GM12878 (cell line): ENCODE measurements around the gene SBK2. TPM values are rescaled to one million over a fixed set of nuclear protein-coding genes. Genes with fewer than 3 reads are reported as not detected.

Experiments used
- RBBP5 ChIP-seq: fragments of 200-600 bp; sonication (generic); conservative IDR thresholded peaks from 2 replicates; pipeline ENCODE4 v1.6.1; 2016
- SREBF2 ChIP-seq: IDR thresholded peaks from 2 replicates; pipeline ENCODE4 v1.6.1; 2012; ENCODE audit warnings: mild to moderate bottlenecking, low read length
- ZNF217 ChIP-seq: fragments of 450-650 bp; IDR thresholded peaks from 2 replicates; pipeline ENCODE4 v1.6.1; 2017; ENCODE audit warnings: antibody characterized with exemption, mild to moderate bottlenecking
- polyA plus RNA-seq, 11 experiments: library from polyadenylated mRNA; depleted of rRNA in 4 of 11; unstranded in 6 of 11; stranded (reverse) in 5 of 11; fragments of >200 nt; fragmentation: Nextera tagmentation in 4 of 11; fragmentation: Illumina TruSeq in 1 of 11; extraction: Ambion mirVana in 4 of 11; extraction: Trizol in 1 of 11; gene quantifications; 1 replicate in 1 of 11; 2 replicates in 10 of 11; pipeline versions ENCODE4 v1.2.1 to v1.2.3, GENCODE V29; 2011 to 2016; ENCODE audit warnings: inconsistent platforms in 2 of 11, missing spikeins in 2 of 11, low read depth in 1 of 11
- total RNA-seq, 4 experiments: library from RNA; depleted of rRNA in 3 of 4; stranded (reverse); fragments of >200 nt in 3 of 4; fragmentation: Illumina TruSeq in 1 of 4; extraction: Trizol in 1 of 4; gene quantifications; 2 replicates each; pipeline versions ENCODE4 v1.2.1 to v1.2.3, GENCODE V29; 2013 to 2021
- TF ChIP-seq, protein P1 (sequence below): fragments of 450-650 bp; IDR thresholded peaks from 2 replicates; pipeline ENCODE4 v1.6.1; 2017; ENCODE audit warnings: mild to moderate bottlenecking, moderate library complexity
- TF ChIP-seq, protein P2 (sequence below), 3 experiments: IDR thresholded peaks in 2 of 3; conservative IDR thresholded peaks in 1 of 3; 2 replicates each; pipeline ENCODE4 v1.5.1; 2011; ENCODE audit warnings: low read depth in 3 of 3, low read length in 3 of 3, mild to moderate bottlenecking in 3 of 3, control low read depth in 2 of 3, moderate library complexity in 2 of 3, inconsistent platforms in 1 of 3, mixed read lengths in 1 of 3; ENCODE audit not compliant: control insufficient read depth in 2 of 3, insufficient read depth in 1 of 3; ENCODE audit errors: extremely low read depth in 1 of 3

The SBK2 gene
- total and polyA plus RNA-seq, 10 of the 15 experiments (the other 5 are each of a cell fraction or from before 2014, with no cell fraction given): not detected

DNA sequence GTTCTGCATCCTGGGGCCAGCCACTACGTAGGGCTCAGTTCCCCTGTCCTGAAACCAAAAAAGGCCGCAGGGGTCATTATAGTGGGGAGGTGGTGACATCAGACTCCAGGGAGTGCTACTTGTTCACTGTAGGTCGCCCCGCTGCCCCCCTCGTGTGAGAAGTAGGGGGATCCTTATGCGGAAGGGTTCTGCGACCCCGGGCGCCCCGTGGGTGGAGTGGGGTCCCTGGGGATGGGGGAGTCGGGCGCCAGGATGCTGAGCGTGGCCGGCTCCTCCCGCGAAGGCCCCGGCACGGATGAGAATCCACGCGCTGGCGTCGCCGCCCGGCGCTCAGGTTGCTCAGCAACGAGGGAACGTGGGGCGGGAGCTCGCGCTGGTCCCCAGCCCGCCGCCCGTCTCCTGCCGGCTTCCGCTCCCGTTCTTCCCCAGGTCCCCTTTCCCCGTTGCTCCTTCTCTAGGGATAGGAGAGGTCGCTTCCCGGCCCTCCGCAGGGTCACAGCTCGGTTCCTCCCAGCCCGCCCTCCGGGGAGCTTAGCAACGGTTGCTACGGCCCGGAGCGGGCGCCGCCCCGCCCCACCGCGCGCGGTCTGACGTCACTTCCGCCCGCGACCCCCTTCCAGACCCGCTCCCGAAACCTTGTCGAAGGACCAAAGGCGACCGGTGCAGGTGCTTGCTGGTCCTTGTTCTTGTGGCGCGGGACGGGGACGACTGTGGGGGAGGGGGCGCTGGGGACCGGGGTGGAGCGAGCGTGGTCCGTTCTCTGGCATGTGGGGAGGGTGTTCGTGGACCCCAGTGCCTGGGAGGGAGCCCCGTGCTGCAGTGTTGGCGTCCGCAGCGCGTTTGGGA, 52.1 kb downstream of the SBK2 start, which contains the start of gene NAT14 (continued):
- TF ChIP-seq, protein P1, sequence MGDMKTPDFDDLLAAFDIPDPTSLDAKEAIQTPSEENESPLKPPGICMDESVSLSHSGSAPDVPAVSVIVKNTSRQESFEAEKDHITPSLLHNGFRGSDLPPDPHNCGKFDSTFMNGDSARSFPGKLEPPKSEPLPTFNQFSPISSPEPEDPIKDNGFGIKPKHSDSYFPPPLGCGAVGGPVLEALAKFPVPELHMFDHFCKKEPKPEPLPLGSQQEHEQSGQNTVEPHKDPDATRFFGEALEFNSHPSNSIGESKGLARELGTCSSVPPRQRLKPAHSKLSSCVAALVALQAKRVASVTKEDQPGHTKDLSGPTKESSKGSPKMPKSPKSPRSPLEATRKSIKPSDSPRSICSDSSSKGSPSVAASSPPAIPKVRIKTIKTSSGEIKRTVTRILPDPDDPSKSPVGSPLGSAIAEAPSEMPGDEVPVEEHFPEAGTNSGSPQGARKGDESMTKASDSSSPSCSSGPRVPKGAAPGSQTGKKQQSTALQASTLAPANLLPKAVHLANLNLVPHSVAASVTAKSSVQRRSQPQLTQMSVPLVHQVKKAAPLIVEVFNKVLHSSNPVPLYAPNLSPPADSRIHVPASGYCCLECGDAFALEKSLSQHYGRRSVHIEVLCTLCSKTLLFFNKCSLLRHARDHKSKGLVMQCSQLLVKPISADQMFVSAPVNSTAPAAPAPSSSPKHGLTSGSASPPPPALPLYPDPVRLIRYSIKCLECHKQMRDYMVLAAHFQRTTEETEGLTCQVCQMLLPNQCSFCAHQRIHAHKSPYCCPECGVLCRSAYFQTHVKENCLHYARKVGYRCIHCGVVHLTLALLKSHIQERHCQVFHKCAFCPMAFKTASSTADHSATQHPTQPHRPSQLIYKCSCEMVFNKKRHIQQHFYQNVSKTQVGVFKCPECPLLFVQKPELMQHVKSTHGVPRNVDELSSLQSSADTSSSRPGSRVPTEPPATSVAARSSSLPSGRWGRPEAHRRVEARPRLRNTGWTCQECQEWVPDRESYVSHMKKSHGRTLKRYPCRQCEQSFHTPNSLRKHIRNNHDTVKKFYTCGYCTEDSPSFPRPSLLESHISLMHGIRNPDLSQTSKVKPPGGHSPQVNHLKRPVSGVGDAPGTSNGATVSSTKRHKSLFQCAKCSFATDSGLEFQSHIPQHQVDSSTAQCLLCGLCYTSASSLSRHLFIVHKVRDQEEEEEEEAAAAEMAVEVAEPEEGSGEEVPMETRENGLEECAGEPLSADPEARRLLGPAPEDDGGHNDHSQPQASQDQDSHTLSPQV: no peak
- TF ChIP-seq, protein P2, sequence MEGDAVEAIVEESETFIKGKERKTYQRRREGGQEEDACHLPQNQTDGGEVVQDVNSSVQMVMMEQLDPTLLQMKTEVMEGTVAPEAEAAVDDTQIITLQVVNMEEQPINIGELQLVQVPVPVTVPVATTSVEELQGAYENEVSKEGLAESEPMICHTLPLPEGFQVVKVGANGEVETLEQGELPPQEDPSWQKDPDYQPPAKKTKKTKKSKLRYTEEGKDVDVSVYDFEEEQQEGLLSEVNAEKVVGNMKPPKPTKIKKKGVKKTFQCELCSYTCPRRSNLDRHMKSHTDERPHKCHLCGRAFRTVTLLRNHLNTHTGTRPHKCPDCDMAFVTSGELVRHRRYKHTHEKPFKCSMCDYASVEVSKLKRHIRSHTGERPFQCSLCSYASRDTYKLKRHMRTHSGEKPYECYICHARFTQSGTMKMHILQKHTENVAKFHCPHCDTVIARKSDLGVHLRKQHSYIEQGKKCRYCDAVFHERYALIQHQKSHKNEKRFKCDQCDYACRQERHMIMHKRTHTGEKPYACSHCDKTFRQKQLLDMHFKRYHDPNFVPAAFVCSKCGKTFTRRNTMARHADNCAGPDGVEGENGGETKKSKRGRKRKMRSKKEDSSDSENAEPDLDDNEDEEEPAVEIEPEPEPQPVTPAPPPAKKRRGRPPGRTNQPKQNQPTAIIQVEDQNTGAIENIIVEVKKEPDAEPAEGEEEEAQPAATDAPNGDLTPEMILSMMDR (IDR thresholded peaks at IDR 0.05 in 2 of 3, conservative IDR thresholded peaks at IDR 0.05 in 1 of 3; ENCODE audit: control insufficient read depth in 2 of 3, extremely low read depth in 1 of 3, insufficient read depth in 1 of 3, low read depth in 3 of 3, low read length in 3 of 3): no peak
- TF ChIP-seq RBBP5: no peak
- TF ChIP-seq SREBF2: no peak
- no peak for TF ChIP-seq ZNF217
